ENCODE measurements around the gene HELZ. TPM values are rescaled to one million over a fixed set of nuclear protein-coding genes. Genes with fewer than 3 reads are reported as not detected.

HELZ gene
- total RNA-seq, 1 experiment from 2014 or later = 49.8 TPM

GRCh38 chr17:67054608-67055007 is 190.4 kb downstream of the HELZ start:
- Histone ChIP-seq H3K4me1 (ENCODE audit: insufficient read depth, low read length) (no peaks in the 10 kb centered on the region), H4K20me1 (ENCODE audit: control insufficient read depth, insufficient read depth, insufficient read length) (no peaks in the 10 kb centered on the region), H3K18ac (ENCODE audit: insufficient read length, low read depth, low read length) (no peak overlapping the region), H4K8ac (replicated peaks; ENCODE audit: insufficient read length, low read depth, low read length) (no peak overlapping the region), H3K79me2 (ENCODE audit: insufficient read depth, low read length) (no peaks in the 10 kb centered on the region), H3K4me2 (ENCODE audit: insufficient read depth, insufficient read length, low read length) (no peak overlapping the region), H4K91ac (ENCODE audit: insufficient read length, low read depth, low read length) (no peak overlapping the region), H2AK5ac (ENCODE audit: insufficient read length, low read length) (no peak overlapping the region), H3K27ac (ENCODE audit: insufficient read length, low read depth, low read length) (no peak overlapping the region), H3K9me3 (ENCODE audit: control insufficient read depth, low read depth, low read length) (no peaks in the 10 kb centered on the region), H2BK5ac (ENCODE audit: insufficient read length, low read length) (no peak overlapping the region), H2BK12ac (ENCODE audit: insufficient read length, low read depth, low read length) (no peak overlapping the region), H3K56ac (ENCODE audit: insufficient read length, low read depth, low read length) (no peak overlapping the region), H2BK120ac (ENCODE audit: low read depth, low read length, poor library complexity, severe bottlenecking) (no peak overlapping the region), H3T11ph (ENCODE audit: low read length) (no peak overlapping the region), H3K9ac (ENCODE audit: extremely low read depth, insufficient read length, low read length) (no peak overlapping the region), H3K4ac (ENCODE audit: low read depth, low read length) (no peak overlapping the region), H2AFZ (ENCODE audit: low read length) (no peak overlapping the region), H4K5ac (ENCODE audit: insufficient read length, low read depth, low read length) (no peak overlapping the region), H2BK15ac (ENCODE audit: low read depth, low read length) (no peak overlapping the region), H3K23ac (ENCODE audit: insufficient read length, low read depth, low read length) (no peak overlapping the region), H2BK20ac (ENCODE audit: low read depth, low read length, poor library complexity, severe bottlenecking) (no peak overlapping the region), H3K79me1 (ENCODE audit: insufficient read depth, low read depth, low read length, poor library complexity, severe bottlenecking) (no peaks in the 10 kb centered on the region), H3K27me3 (ENCODE audit: insufficient read depth, low read length) (no peaks in the 10 kb centered on the region), H3K14ac (ENCODE audit: insufficient read depth, low read length) (no peak overlapping the region), H3K23me2 (ENCODE audit: insufficient read length, low read depth, low read length, poor library complexity, severe bottlenecking) (no peaks in the 10 kb centered on the region)
- Mint-ChIP-seq H3K9me3 (peaks cover 0 to under 1% of the 10 kb centered on the region in 2 experiments; a peak in 1 of 5 replicates), H3K36me3 (ENCODE audit: insufficient read depth in 1 of 3, low read depth in 3 of 3) (no peaks in the 10 kb centered on the region), H3K4me1 (peaks cover 0 to 3% of the 10 kb centered on the region in 2 experiments; a peak in 2 of 4 replicates), H3K27ac (no peak overlapping the region), H3K27me3 (ENCODE audit: low read depth) (peaks cover 1% of the 10 kb centered on the region; the same call in 1 of the 2 replicates), H3K4me3 (no peak overlapping the region)
- no peak for DNase-seq
- no peak for TF ChIP-seq CTCF (conservative IDR thresholded peaks at IDR 0.05)
- WGBS (ENCODE audit: extremely low coverage, insufficient read length, low lambda C conversion rate) = no CpG with 5 or more reads among the region's 5 CpGs

Data from H9 (cell line).